Mesendoderm (in vitro differentiated cells): ENCODE measurements around the gene SLC4A1AP.
"Not testable (repeated sequence)": the region's sequence is repeated elsewhere in the genome, so short reads cannot be mapped to it uniquely, and the experiment has no call there.

Source experiments
- DNase-seq: peaks from one replicate; pipeline ENCODE4 v3.0.0; 2013
- H2AK5ac ChIP-seq: 2 replicates; pipeline ENCODE4 v1.6.1; 2013; ENCODE audit warnings: low read length, inconsistent platforms
- H2BK120ac ChIP-seq: 2 replicates; pipeline ENCODE4 v1.6.1; 2013; ENCODE audit warnings: low read depth, mild to moderate bottlenecking, low read length, moderate library complexity, mixed read lengths
- H2BK15ac ChIP-seq: replicated peaks from 2 replicates; pipeline ENCODE4 v1.6.1; 2013; ENCODE audit warnings: low read depth, mild to moderate bottlenecking, moderate library complexity
- H2BK5ac ChIP-seq: 2 replicates; pipeline ENCODE4 v1.6.1; 2013; ENCODE audit warnings: low read length, inconsistent platforms
- H3K18ac ChIP-seq: 2 replicates; pipeline ENCODE4 v1.6.1; 2013; ENCODE audit warnings: mild to moderate bottlenecking, low read length, mixed read lengths
- H3K23ac ChIP-seq: one replicate; pipeline ENCODE4 v1.6.1; 2013; ENCODE audit warnings: low read length
- H3K27ac ChIP-seq: 2 replicates; pipeline ENCODE4 v1.5.1; 2013; ENCODE audit warnings: low read depth, mild to moderate bottlenecking, inconsistent platforms, low read length, moderate library complexity
- H3K27me3 ChIP-seq: 2 replicates; pipeline ENCODE4 v1.6.1; 2013; ENCODE audit warnings: low read length, control low read depth, mild to moderate bottlenecking, inconsistent platforms; ENCODE audit not compliant: insufficient read depth, poor library complexity
- H3K36me3 ChIP-seq: 2 replicates; pipeline ENCODE4 v1.6.1; 2013; ENCODE audit warnings: low read length, inconsistent platforms; ENCODE audit not compliant: control insufficient read depth, insufficient read depth
- H3K4ac ChIP-seq: one replicate; pipeline ENCODE4 v1.6.1; 2013; ENCODE audit warnings: low read depth, mild to moderate bottlenecking, low read length, moderate library complexity
- H3K4me1 ChIP-seq: 2 replicates; pipeline ENCODE4 v1.6.1; 2013; ENCODE audit warnings: low read depth, low read length, inconsistent platforms; ENCODE audit not compliant: control insufficient read depth
- H3K4me2 ChIP-seq: 2 replicates; pipeline ENCODE4 v1.6.1; 2013; ENCODE audit warnings: low read length
- H3K4me3 ChIP-seq: 2 replicates; pipeline ENCODE4 v1.5.1; 2013; ENCODE audit warnings: mild to moderate bottlenecking, low read length
- H3K56ac ChIP-seq: one replicate; pipeline ENCODE4 v1.6.1; 2013; ENCODE audit warnings: low read length
- H3K79me1 ChIP-seq: 2 replicates; pipeline ENCODE4 v1.6.1; 2013; ENCODE audit warnings: low read length, inconsistent platforms
- H3K79me2 ChIP-seq: 2 replicates; pipeline ENCODE4 v1.6.1; 2013; ENCODE audit warnings: mild to moderate bottlenecking, low read length; ENCODE audit not compliant: control insufficient read depth, insufficient read depth
- H3K9ac ChIP-seq: 2 replicates; pipeline ENCODE4 v1.6.1; 2013; ENCODE audit warnings: low read length, inconsistent platforms
- H4K5ac ChIP-seq: one replicate; pipeline ENCODE4 v1.6.1; 2013; ENCODE audit warnings: low read length
- H4K8ac ChIP-seq: one replicate; pipeline ENCODE4 v1.6.1; 2013; ENCODE audit warnings: low read depth, mild to moderate bottlenecking, control low read depth, low read length, moderate library complexity
- WGBS: extraction: QIAGEN DNeasy Blood & Tissue Kit; methylation state at CpG from one replicate; pipeline ENCODE4 v1.1.7; 2013; ENCODE audit warnings: low lambda C conversion rate, missing lambda C conversion rate; ENCODE audit not compliant: insufficient coverage; ENCODE audit errors: extremely low coverage; 5-methylcytosine and 5-hydroxymethylcytosine counted together

Gene SLC4A1AP

GRCh38 chr2:27683390-27684071, 19.8 kb downstream of the SLC4A1AP start:
- no peak overlapping the region for H3K23ac ChIP-seq
- no peak overlapping the region for H2BK5ac ChIP-seq
- no peak overlapping the region for H3K56ac ChIP-seq
- peak overlapping the region; percentile 12 for H3K4ac ChIP-seq
- H2AK5ac ChIP-seq: no peak overlapping the region
- H3K27me3 ChIP-seq: no peaks in the 10 kb centered on the region
- WGBS: no CpG with 5 or more reads among the region's 9 CpGs
- DNase-seq: peak; percentile 96
- no peaks in the 10 kb centered on the region for H3K4me1 ChIP-seq
- H3K79me1 ChIP-seq: no peaks in the 10 kb centered on the region
- no peak overlapping the region for H3K27ac ChIP-seq
- H3K4me2 ChIP-seq: no peak overlapping the region
- no peak overlapping the region for H3K9ac ChIP-seq
- peak overlapping the region; percentile 56 for H4K8ac ChIP-seq
- H3K4me3 ChIP-seq: no peak overlapping the region
- H2BK15ac ChIP-seq: no peak overlapping the region
- peaks cover 3% of the 10 kb centered on the region for H3K36me3 ChIP-seq
- no peaks in the 10 kb centered on the region for H3K79me2 ChIP-seq
- H3K18ac ChIP-seq: no peak overlapping the region
- H2BK120ac ChIP-seq: no peak overlapping the region
- H4K5ac ChIP-seq: no peak overlapping the region

GRCh38 chr2:27685006-27685405, 21.3 kb downstream of the SLC4A1AP start:
- H3K9ac ChIP-seq, H2BK15ac ChIP-seq, H4K8ac ChIP-seq, H3K18ac ChIP-seq, H3K27me3 ChIP-seq, H3K79me1 ChIP-seq, H2BK120ac ChIP-seq, H3K56ac ChIP-seq, H2BK5ac ChIP-seq, H3K36me3 ChIP-seq, H3K4ac ChIP-seq, H4K5ac ChIP-seq, H3K4me3 ChIP-seq, H3K4me2 ChIP-seq, H3K23ac ChIP-seq, H3K79me2 ChIP-seq, H3K27ac ChIP-seq, H3K4me1 ChIP-seq, H2AK5ac ChIP-seq, DNase-seq: not testable (repeated sequence)
- WGBS: no CpG with 5 or more reads among the region's 1 CpG

- H2AK5ac ChIP-seq: no peak overlapping the region
- no peak overlapping the region for H4K5ac ChIP-seq
- no peaks in the 10 kb centered on the region for H3K27me3 ChIP-seq
- no peak overlapping the region for H3K9ac ChIP-seq
- H3K36me3 ChIP-seq: peaks cover 3% of the 10 kb centered on the region
- H3K4me2 ChIP-seq: no peak overlapping the region
- DNase-seq: no peak
- no peak overlapping the region for H2BK5ac ChIP-seq
- no peak overlapping the region for H3K4me3 ChIP-seq
- H2BK120ac ChIP-seq: no peak overlapping the region
- H3K4ac ChIP-seq: no peak overlapping the region
- no peak overlapping the region for H3K18ac ChIP-seq
- H3K4me1 ChIP-seq: no peaks in the 10 kb centered on the region
- no peak overlapping the region for H3K56ac ChIP-seq
- no peak overlapping the region for H3K27ac ChIP-seq
- H3K23ac ChIP-seq: no peak overlapping the region
- H4K8ac ChIP-seq: no peak overlapping the region
- no peaks in the 10 kb centered on the region for H3K79me2 ChIP-seq
- H3K79me1 ChIP-seq: no peaks in the 10 kb centered on the region
- H2BK15ac ChIP-seq: no peak overlapping the region
- WGBS: no CpG with 5 or more reads among the region's 3 CpGs
Observed at GRCh38 chr2:27685577-27685976, 21.9 kb downstream of the SLC4A1AP start.

GRCh38 chr2:27687232-27687631, 23.5 kb downstream of the SLC4A1AP start:
- no CpG with 5 or more reads among the region's 1 CpG for WGBS
- Histone ChIP-seq H2BK120ac (no peak overlapping the region), H3K4me3 (no peak overlapping the region), H3K23ac (no peak overlapping the region), H3K79me2 (no peaks in the 10 kb centered on the region), H4K8ac (no peak overlapping the region), H4K5ac (no peak overlapping the region), H3K79me1 (no peaks in the 10 kb centered on the region), H3K4ac (no peak overlapping the region), H2AK5ac (no peak overlapping the region), H3K56ac (no peak overlapping the region), H3K9ac (no peak overlapping the region), H3K27me3 (no peaks in the 10 kb centered on the region), H2BK5ac (no peak overlapping the region), H3K18ac (no peak overlapping the region), H2BK15ac (no peak overlapping the region), H3K4me1 (no peaks in the 10 kb centered on the region), H3K27ac (no peak overlapping the region), H3K36me3 (peaks cover 3% of the 10 kb centered on the region), H3K4me2 (no peak overlapping the region)
- no peak for DNase-seq

- peaks cover 3% of the 10 kb centered on the region for H3K36me3 ChIP-seq
- H3K4me2 ChIP-seq: no peak overlapping the region
- H4K8ac ChIP-seq: no peak overlapping the region
- H3K18ac ChIP-seq: no peak overlapping the region
- H3K4me3 ChIP-seq: no peak overlapping the region
- no peak overlapping the region for H2BK15ac ChIP-seq
- no peak overlapping the region for H2AK5ac ChIP-seq
- DNase-seq: no peak
- no peak overlapping the region for H2BK120ac ChIP-seq
- no peaks in the 10 kb centered on the region for H3K4me1 ChIP-seq
- H3K79me1 ChIP-seq: no peaks in the 10 kb centered on the region
- H3K23ac ChIP-seq: no peak overlapping the region
- H3K79me2 ChIP-seq: no peaks in the 10 kb centered on the region
- no peak overlapping the region for H3K56ac ChIP-seq
- no peak overlapping the region for H4K5ac ChIP-seq
- WGBS: no CpG with 5 or more reads among the region's 2 CpGs
- H3K4ac ChIP-seq: no peak overlapping the region
- H3K27me3 ChIP-seq: no peaks in the 10 kb centered on the region
- no peak overlapping the region for H3K9ac ChIP-seq
- H3K27ac ChIP-seq: no peak overlapping the region
- H2BK5ac ChIP-seq: no peak overlapping the region
Observed at GRCh38 chr2:27689424-27689823, 25.7 kb downstream of the SLC4A1AP start.

- Histone ChIP-seq H3K4me1 (no peaks in the 10 kb centered on the region), H2BK15ac (no peak overlapping the region), H4K8ac (no peak overlapping the region), H4K5ac (no peak overlapping the region), H2BK5ac (no peak overlapping the region), H3K18ac (no peak overlapping the region), H3K23ac (no peak overlapping the region), H3K4me3 (no peak overlapping the region), H3K4me2 (no peak overlapping the region), H3K27me3 (no peaks in the 10 kb centered on the region), H3K27ac (no peak overlapping the region), H3K9ac (no peak overlapping the region), H2BK120ac (no peak overlapping the region), H3K36me3 (peaks cover 3% of the 10 kb centered on the region), H2AK5ac (no peak overlapping the region), H3K79me2 (no peaks in the 10 kb centered on the region), H3K56ac (no peak overlapping the region), H3K4ac (no peak overlapping the region), H3K79me1 (no peaks in the 10 kb centered on the region)
- no peak for DNase-seq
Observed at GRCh38 chr2:27690052-27690451, 26.4 kb downstream of the SLC4A1AP start.
